Measurements from ENCODE around the gene CXCL14. TPM values are rescaled to one million over a fixed set of nuclear protein-coding genes. Genes with fewer than 3 reads are reported as not detected.

CXCL14 gene
- not detected in 2 replicates for total RNA-seq (2016; rRNA removed; fragmentation: Illumina TruSeq; extraction: Trizol)
- total RNA-seq (2016; cell fraction: cytosol; rRNA removed; fragmentation: Illumina TruSeq; extraction: Trizol; ENCODE audit: low read depth), result not detected in 2 replicates
- not detected in 2 replicates for total RNA-seq (2016; cell fraction: insoluble cytoplasmic fraction; rRNA removed; fragmentation: Illumina TruSeq; extraction: Trizol)
- total RNA-seq (2016; cell fraction: membrane; rRNA removed; fragmentation: Illumina TruSeq; extraction: Trizol), result not detected in 2 replicates
- not detected in 2 replicates for total RNA-seq (2016; cell fraction: nucleus; rRNA removed; fragmentation: Illumina TruSeq; extraction: Trizol)
- not detected in 2 replicates for polyA plus RNA-seq (2011; rRNA removed)
- not detected in 2 replicates for polyA plus RNA-seq (2011; cell fraction: cytosol; rRNA removed)
- not detected in 2 replicates for polyA plus RNA-seq (2011; cell fraction: nucleus; rRNA removed)
- not detected in 2 replicates for polyA plus RNA-seq (2012)
- polyA plus RNA-seq (2016; cell fraction: cytosol; fragmentation: Illumina TruSeq; extraction: Trizol; ENCODE audit: low read depth), result not detected in 2 replicates
- not detected in 2 replicates for polyA plus RNA-seq (2016; cell fraction: insoluble cytoplasmic fraction; fragmentation: Illumina TruSeq; extraction: Trizol; ENCODE audit: low read depth)
- not detected in 2 replicates for polyA plus RNA-seq (2016; cell fraction: membrane; fragmentation: Illumina TruSeq; extraction: Trizol; ENCODE audit: low read depth)
- not detected in 2 replicates for polyA plus RNA-seq (2016; cell fraction: nucleus; fragmentation: Illumina TruSeq; extraction: Trizol; ENCODE audit: insufficient read depth, low read depth)
- polyA minus RNA-seq (2011; rRNA and poly(A)+ RNA removed; ENCODE audit: low replicate concordance), result not detected in 2 replicates
- polyA minus RNA-seq (2011; cell fraction: cytosol; rRNA and poly(A)+ RNA removed), result not detected in 2 replicates
- not detected in 2 replicates for polyA minus RNA-seq (2011; cell fraction: nucleus; rRNA and poly(A)+ RNA removed)
- not detected for Bru-seq, nascent RNA
- not detected for BruChase-seq, experiment 1, labeled RNA remaining after a 6-hour chase
- not detected for BruChase-seq, experiment 2, labeled RNA remaining after a 2-hour chase
- long read RNA-seq, experiment 1, result 0 reads
- long read RNA-seq, experiment 2, result 0 reads

GRCh38 chr5:135578685-135579341, at the start of gene CXCL14:
Gene CXCL14, minus strand, starts transcription at chr5:135578991. Its CDS starts 213 bp downstream, at chr5:135578778.
- FAIRE-seq, result no peak
- no peak within 1 kb of the TSS for H3K4me3 ChIP-seq (replicated peaks in 1 of 3; ENCODE audit: insufficient read depth in 1 of 3, low read depth in 2 of 3, low read length in 3 of 3)
- CTCF ChIA-PET (ENCODE audit: low intra/inter-chr PET ratio, low total read pairs), result no interaction called here
- no peaks in the 10 kb centered on the region for H3K9me3 ChIP-seq (ENCODE audit: low read length)
- no TSS peak for BruUV-seq (replicated peaks)
- H2AFZ ChIP-seq (ENCODE audit: low read length), result no peak within 1 kb of the TSS
- peaks cover 0 to 41% of the 10 kb centered on the region in 2 experiments; a peak in 4 of 5 replicates for H3K27me3 ChIP-seq (ENCODE audit: control insufficient read depth in 1 of 2, insufficient read depth in 2 of 2, low read length in 2 of 2)
- H3K9ac ChIP-seq (ENCODE audit: insufficient read depth, low read depth, low read length), result no peak within 1 kb of the TSS
- H4K20me1 ChIP-seq (ENCODE audit: insufficient read depth, low read length), result no peaks in the 10 kb centered on the region
- no peaks in the 10 kb centered on the region for H3K79me2 ChIP-seq (ENCODE audit: insufficient read depth, low read length)
- no peak for DNase-seq (ENCODE audit: low spot score)
- no peaks in the 10 kb centered on the region for H3K36me3 ChIP-seq (replicated peaks in 1 of 2; ENCODE audit: control insufficient read depth in 1 of 2, insufficient read depth in 2 of 2, low read length in 2 of 2)
- in situ Hi-C loops (cut with HindIII; ENCODE audit: extremely low pct_ligation_motif_present, low pct_unique_long_range_greater_than_20kb), result no loop called here
- intact Hi-C loops (cut with micrococcal nuclease; ENCODE audit: unreplicated experiment), result no loop called here
- POLR2A ChIA-PET, result no interaction called here
- H3K4me1 ChIP-seq (ENCODE audit: insufficient read depth, low read length), result no peaks in the 10 kb centered on the region
- H3K4me2 ChIP-seq (ENCODE audit: low read depth, low read length), result no peak within 1 kb of the TSS
- no peak for ATAC-seq
- 38% methylated on average over 40 of the region's 68 CpGs for WGBS (ENCODE audit: low lambda C conversion rate)
- H3K27ac ChIP-seq (ENCODE audit: extremely low read length, insufficient read depth, low read length), result no peak within 1 kb of the TSS
- TF ChIP-seq JUND (CRISPR knock-in tag; IDR thresholded peaks at IDR 0.05), result no peak
- no peak for TF ChIP-seq HNF1B (CRISPR knock-in tag; IDR thresholded peaks at IDR 0.05)
- no peak for TF ChIP-seq SMAD1 (CRISPR knock-in tag; IDR thresholded peaks at IDR 0.05; ENCODE audit: borderline replicate concordance, low read depth)
- TF ChIP-seq ZNF775 (CRISPR knock-in tag; IDR thresholded peaks at IDR 0.05; ENCODE audit: borderline replicate concordance), result no peak
- TF ChIP-seq ZNF296 (CRISPR knock-in tag; conservative IDR thresholded peaks at IDR 0.05), result no peak
- TF ChIP-seq SOX5 (CRISPR knock-in tag; IDR thresholded peaks at IDR 0.05; ENCODE audit: borderline replicate concordance), result no peak
- no peak for TF ChIP-seq ZNF768 (CRISPR knock-in tag; IDR thresholded peaks at IDR 0.05)
- no peak for TF ChIP-seq NONO (IDR thresholded peaks at IDR 0.05)
- TF ChIP-seq NONO (CRISPR knock-in tag; conservative IDR thresholded peaks at IDR 0.05), result no peak
- TF ChIP-seq ZFP82 (CRISPR knock-in tag; IDR thresholded peaks at IDR 0.05; ENCODE audit: borderline replicate concordance), result no peak
- no peak for TF ChIP-seq HES4 (CRISPR knock-in tag; IDR thresholded peaks at IDR 0.05; ENCODE audit: borderline replicate concordance)
- no peak for TF ChIP-seq RXRA (CRISPR knock-in tag; IDR thresholded peaks at IDR 0.05)
- TF ChIP-seq EEA1 (CRISPR knock-in tag; IDR thresholded peaks at IDR 0.05; ENCODE audit: borderline replicate concordance), result no peak
- no peak for TF ChIP-seq SIX4 (CRISPR knock-in tag; IDR thresholded peaks at IDR 0.05)
- no peak for TF ChIP-seq CSRNP1 (CRISPR knock-in tag; IDR thresholded peaks at IDR 0.05)
- no peak for TF ChIP-seq ZNF607 (CRISPR knock-in tag; IDR thresholded peaks at IDR 0.05; ENCODE audit: borderline replicate concordance)
- no peak for TF ChIP-seq ZGPAT (CRISPR knock-in tag; IDR thresholded peaks at IDR 0.05)

Measured in HepG2 (cell line).